Measurements from ENCODE around the gene RTEL1.
"Not testable (repeated sequence)": the region's sequence is repeated elsewhere in the genome, so short reads cannot be mapped to it uniquely, and the experiment has no call there.

RTEL1 gene

GRCh38 chr20:63664861-63665594 is 6.9 kb downstream of the RTEL1 start:
- DNase-seq (ENCODE audit: low read depth in 2 of 2): no peak

- DNase-seq (ENCODE audit: low read depth in 2 of 2): no peak
Measured at GRCh38 chr20:63665708-63666107, 7.6 kb downstream of the RTEL1 start.

GRCh38 chr20:63667858-63668257 is 9.7 kb downstream of the RTEL1 start:
- no peak for DNase-seq (ENCODE audit: low read depth in 2 of 2)

GRCh38 chr20:63668351-63668750 is 10.2 kb downstream of the RTEL1 start:
- DNase-seq (ENCODE audit: low read depth in 2 of 2): no peak

GRCh38 chr20:63671695-63672094 is 13.6 kb downstream of the RTEL1 start:
- not testable (repeated sequence) for DNase-seq (ENCODE audit: low read depth in 2 of 2)

GRCh38 chr20:63672666-63673065 is 14.6 kb downstream of the RTEL1 start:
- DNase-seq (ENCODE audit: low read depth in 2 of 2): no peak

GRCh38 chr20:63673951-63674350 is 15.8 kb downstream of the RTEL1 start:
- DNase-seq (ENCODE audit: low read depth in 2 of 2): no peak

- DNase-seq (ENCODE audit: low read depth in 2 of 2): no peak
Measured at GRCh38 chr20:63675681-63676368, 17.7 kb downstream of the RTEL1 start.

GRCh38 chr20:63678071-63678470 is 20.0 kb downstream of the RTEL1 start:
- DNase-seq (ENCODE audit: low read depth in 2 of 2): no peak

GRCh38 chr20:63678667-63679465 is 20.8 kb downstream of the RTEL1 start:
- no peak for DNase-seq (ENCODE audit: low read depth in 2 of 2)

- DNase-seq (ENCODE audit: low read depth in 2 of 2): no peak
Measured at GRCh38 chr20:63679799-63680305, 21.7 kb downstream of the RTEL1 start.

- DNase-seq (ENCODE audit: low read depth in 2 of 2): no peak
Measured at GRCh38 chr20:63680427-63680826, 22.3 kb downstream of the RTEL1 start.

- no peak for DNase-seq (ENCODE audit: low read depth in 2 of 2)
Measured at GRCh38 chr20:63680857-63681608, 22.9 kb downstream of the RTEL1 start.

GRCh38 chr20:63681609-63682142 is 23.6 kb downstream of the RTEL1 start:
- no peak for DNase-seq (ENCODE audit: low read depth in 2 of 2)

- DNase-seq (ENCODE audit: low read depth in 2 of 2): no peak
Measured at GRCh38 chr20:63682384-63683139, 24.4 kb downstream of the RTEL1 start.

GRCh38 chr20:63685269-63686026 is 27.3 kb downstream of the RTEL1 start:
- no peak for DNase-seq (ENCODE audit: low read depth in 2 of 2)

GRCh38 chr20:63686094-63686491 is 28.0 kb downstream of the RTEL1 start:
- no peak for DNase-seq (ENCODE audit: low read depth in 2 of 2)

GRCh38 chr20:63686492-63687321 is 28.6 kb downstream of the RTEL1 start:
- DNase-seq (ENCODE audit: low read depth in 2 of 2): peak; percentile 42 to 52
